GM18870 (cell line): ENCODE measurements around the gene TIMP1.
A peak's percentile ranks its signal among the peaks of the same experiment; 100 is the strongest.

ENCODE experiments used
- ATAC-seq: cut with Tn5 transposase; IDR thresholded peaks from one replicate; pipeline ENCODE4 v1.9.1; 2021; ENCODE audit warnings: moderate library complexity; ENCODE audit not compliant: unreplicated experiment

Gene TIMP1

GRCh38 chrX:47581731-47582647 lies at the start of gene TIMP1:
Gene TIMP1, plus strand, starts transcription at chrX:47582436. Its CDS starts 980 bp downstream, at chrX:47583416.
- peak; percentile 77 for ATAC-seq

GRCh38 chrX:47539860-47540259 lies 42.4 kb upstream of the TIMP1 start:
- ATAC-seq, result no peak

GRCh38 chrX:47540754-47541538 lies 41.3 kb upstream of the TIMP1 start:
- no peak for ATAC-seq

- no peak for ATAC-seq
Observed at GRCh38 chrX:47543496-47543895, 38.7 kb upstream of the TIMP1 start.

GRCh38 chrX:47556045-47556623 lies 26.1 kb upstream of the TIMP1 start:
- ATAC-seq, result peak; percentile 75

GRCh38 chrX:47558436-47558835 lies 23.8 kb upstream of the TIMP1 start:
- no peak for ATAC-seq

GRCh38 chrX:47560179-47560933 lies 21.9 kb upstream of the TIMP1 start:
- ATAC-seq, result no peak

GRCh38 chrX:47560934-47561658 lies 21.1 kb upstream of the TIMP1 start, which contains the start of gene ARAF:
Gene ARAF, plus strand, starts transcription at chrX:47561205. Its CDS starts 1,763 bp downstream, at chrX:47562968.
- ATAC-seq, result peak; percentile 88

- no peak for ATAC-seq
Observed at GRCh38 chrX:47561659-47562151, 20.5 kb upstream of the TIMP1 start.

- no peak for ATAC-seq
Observed at GRCh38 chrX:47562615-47563243, 19.5 kb upstream of the TIMP1 start.

GRCh38 chrX:47563801-47564315 lies 18.4 kb upstream of the TIMP1 start:
- ATAC-seq, result no peak

GRCh38 chrX:47564438-47565085 lies 17.7 kb upstream of the TIMP1 start:
- no peak for ATAC-seq

- ATAC-seq, result no peak
Observed at GRCh38 chrX:47566841-47567240, 15.4 kb upstream of the TIMP1 start.

- no peak for ATAC-seq
Observed at GRCh38 chrX:47568656-47569295, 13.5 kb upstream of the TIMP1 start.

GRCh38 chrX:47570794-47571193 lies 11.4 kb upstream of the TIMP1 start:
- ATAC-seq, result no peak

GRCh38 chrX:47571215-47571614 lies 11.0 kb upstream of the TIMP1 start:
- ATAC-seq, result no peak

- ATAC-seq, result no peak
Observed at GRCh38 chrX:47571896-47572295, 10.3 kb upstream of the TIMP1 start.

GRCh38 chrX:47572773-47573340 lies 9.4 kb upstream of the TIMP1 start:
- ATAC-seq, result no peak
